Stimulated activated CD4-positive, alpha-beta T cell treated with anti-CD3 and anti-CD28 coated beads, Interleukin-4, amount 100 ng/mL, for 48 hours (primary cell): ENCODE measurements around the gene ZNF268.
"Not testable (repeated sequence)": the region's sequence is repeated elsewhere in the genome, so short reads cannot be mapped to it uniquely, and the experiment has no call there.

Experiments
- DNase-seq, 2 donors: peaks; one replicate each; pipeline ENCODE4 v3.0.0-alpha.2; 2020; ENCODE audit warnings: low read depth in 2 of 2

Gene ZNF268

GRCh38 chr12:133227281-133227852, 46.1 kb downstream of the ZNF268 start:
- no peak for DNase-seq

- DNase-seq: no peak
These were observed 49.7 kb downstream of the ZNF268 start for GRCh38 chr12:133231001-133231400.

GRCh38 chr12:133233006-133233405, 51.7 kb downstream of the ZNF268 start:
- no peak for DNase-seq

GRCh38 chr12:133233993-133234564, 52.8 kb downstream of the ZNF268 start:
- DNase-seq: no peak

- no peak for DNase-seq
These were observed 53.7 kb downstream of the ZNF268 start for GRCh38 chr12:133234971-133235370.

- DNase-seq: no peak
These were observed 54.3 kb downstream of the ZNF268 start, which contains the start of gene ANHX for GRCh38 chr12:133235401-133236112. ANHX (minus strand) TSS chr12:133235877; CDS start chr12:133234356, 1,521 bp downstream.

GRCh38 chr12:133236144-133236543, 54.8 kb downstream of the ZNF268 start:
- no peak for DNase-seq

GRCh38 chr12:133236556-133236955, 55.3 kb downstream of the ZNF268 start:
- no peak for DNase-seq

GRCh38 chr12:133251732-133252131, 70.4 kb downstream of the ZNF268 start:
- DNase-seq: no peak

- not testable (repeated sequence) for DNase-seq
These were observed 74.5 kb downstream of the ZNF268 start for GRCh38 chr12:133255833-133256232.

- DNase-seq: no peak
These were observed 75.0 kb downstream of the ZNF268 start for GRCh38 chr12:133256321-133256720.

GRCh38 chr12:133264173-133264572, 82.9 kb downstream of the ZNF268 start:
- DNase-seq: no peak
